Left ventricle myocardium inferior (tissue), 1 donor: Measurements from ENCODE around the gene DNAH8. TPM values are rescaled to one million over a fixed set of nuclear protein-coding genes. Genes with fewer than 3 reads are reported as not detected.

Source experiments
- DNase-seq: peaks from one replicate; pipeline ENCODE4 v3.0.0-alpha.2; 2020
- H3K27ac ChIP-seq: fragments of 200-600 bp; replicated peaks from 2 replicates; pipeline ENCODE4 v1.8.0; 2021
- H3K27me3 ChIP-seq: fragments of 200-600 bp; 2 replicates; pipeline ENCODE4 v1.8.0; 2021; ENCODE audit warnings: low read depth
- H3K36me3 ChIP-seq: fragments of 200-600 bp; 2 replicates; pipeline ENCODE4 v1.8.0; 2021
- H3K4me1 ChIP-seq: fragments of 200-600 bp; 2 replicates; pipeline ENCODE4 v1.8.0; 2021
- H3K4me3 ChIP-seq: fragments of 200-600 bp; 2 replicates; pipeline ENCODE4 v1.8.0; 2021; ENCODE audit warnings: mild to moderate bottlenecking, moderate library complexity
- H3K9me3 ChIP-seq: fragments of 200-600 bp; replicated peaks from 2 replicates; pipeline ENCODE4 v1.8.0; 2021
- CTCF ChIP-seq: fragments of 200-600 bp; IDR thresholded peaks from 2 replicates; pipeline ENCODE4 v1.8.0; 2021; ENCODE audit warnings: antibody characterized with exemption, mild to moderate bottlenecking, borderline replicate concordance
- intact Hi-C: fragments of 100-400 bp; cut with micrococcal nuclease; formaldehyde crosslinking; loops from one replicate; pipeline ENCODE4 v1.11.0; 2022
- total RNA-seq: library from RNA; stranded (reverse); fragmentation: NEBNext Ultra II Directional; extraction: Animal tissue kit (Norgen Biotek cat#: 25700); gene quantifications from one replicate; pipeline ENCODE4 v1.2.1, GENCODE V29; 2021
- donor health status: DM: no; HTN: yes; CAD: no; lungs with severe emphysema.

The DNAH8 gene
- total RNA-seq, 1 donor from 2014 or later, result 0.03 TPM

- H3K27ac ChIP-seq, result peak overlapping the region; percentile 81
- no peak overlapping the region for H3K4me3 ChIP-seq
- H3K9me3 ChIP-seq, result no peaks in the 10 kb centered on the region
- no peaks in the 10 kb centered on the region for H3K36me3 ChIP-seq
- no peak for TF ChIP-seq CTCF
- intact Hi-C loops, result no loop called here
- DNase-seq, result no peak
- peaks cover 17% of the 10 kb centered on the region for H3K27me3 ChIP-seq
- H3K4me1 ChIP-seq, result peaks cover 47% of the 10 kb centered on the region
Observed at GRCh38 chr6:39065561-39065960, 350.4 kb downstream of the DNAH8 start.

GRCh38 chr6:39068391-39068790, 353.3 kb downstream of the DNAH8 start:
- no peak for TF ChIP-seq CTCF
- Histone ChIP-seq H3K27ac (no peak overlapping the region), H3K27me3 (peaks cover 4% of the 10 kb centered on the region), H3K36me3 (no peaks in the 10 kb centered on the region), H3K4me1 (peaks cover 18% of the 10 kb centered on the region), H3K9me3 (no peaks in the 10 kb centered on the region), H3K4me3 (no peak overlapping the region)
- intact Hi-C loops, result no loop called here
- DNase-seq, result no peak

- peaks cover 8% of the 10 kb centered on the region for H3K4me1 ChIP-seq
- no peaks in the 10 kb centered on the region for H3K9me3 ChIP-seq
- DNase-seq, result no peak
- no peaks in the 10 kb centered on the region for H3K36me3 ChIP-seq
- no peak overlapping the region for H3K4me3 ChIP-seq
- TF ChIP-seq CTCF, result no peak
- H3K27ac ChIP-seq, result no peak overlapping the region
- intact Hi-C loops, result no loop called here
- H3K27me3 ChIP-seq, result no peaks in the 10 kb centered on the region
Observed at GRCh38 chr6:39072830-39073229, 357.7 kb downstream of the DNAH8 start.

- no peaks in the 10 kb centered on the region for H3K27me3 ChIP-seq
- intact Hi-C loops, result no loop called here
- TF ChIP-seq CTCF, result no peak
Observed at GRCh38 chr6:39073471-39074355, 358.6 kb downstream of the DNAH8 start.

GRCh38 chr6:39074486-39074885, 359.4 kb downstream of the DNAH8 start:
- no peaks in the 10 kb centered on the region for H3K36me3 ChIP-seq
- no peaks in the 10 kb centered on the region for H3K27me3 ChIP-seq
- no peak overlapping the region for H3K27ac ChIP-seq
- peaks cover 8% of the 10 kb centered on the region for H3K4me1 ChIP-seq
- H3K9me3 ChIP-seq, result no peaks in the 10 kb centered on the region
- DNase-seq, result no peak
- no peak overlapping the region for H3K4me3 ChIP-seq
- intact Hi-C loops, result no loop called here
- TF ChIP-seq CTCF, result no peak

More at GRCh38 chr6:39073471-39074355, 358.6 kb downstream of the DNAH8 start:
- Histone ChIP-seq H3K4me1 (peaks cover 8% of the 10 kb centered on the region), H3K36me3 (no peaks in the 10 kb centered on the region), H3K9me3 (no peaks in the 10 kb centered on the region), H3K4me3 (no peak overlapping the region), H3K27ac (no peak overlapping the region)
- no peak for DNase-seq
